Measurements from ENCODE around the gene GNG11. TPM values are rescaled to one million over a fixed set of nuclear protein-coding genes. Genes with fewer than 3 reads are reported as not detected.

Gene GNG11
- total RNA-seq, 1 donor from 2014 or later = 43.6 TPM

DNA sequence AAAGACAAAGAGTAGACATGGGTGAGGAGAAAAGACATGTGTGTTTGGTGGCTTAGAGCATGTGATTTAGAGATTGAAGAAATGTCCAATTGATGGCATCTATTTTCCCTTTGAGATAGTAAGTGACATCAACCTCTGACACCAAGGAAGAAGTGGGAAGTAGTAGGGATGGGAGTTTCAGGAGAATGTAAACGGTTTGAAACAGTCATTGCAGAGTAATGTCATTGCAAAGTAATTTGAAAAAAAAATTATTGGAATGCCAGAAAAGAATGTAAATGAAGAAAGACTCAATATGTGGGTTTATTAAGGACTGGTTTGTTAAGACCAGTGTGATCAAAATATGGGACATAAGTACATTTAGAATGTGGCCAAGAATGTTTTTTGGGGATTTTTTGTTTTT, 26.6 kb downstream of the GNG11 start:
- no peak overlapping the region for H3K4me3 ChIP-seq (ENCODE audit: low read depth, low read length)
- TF ChIP-seq, protein P1, sequence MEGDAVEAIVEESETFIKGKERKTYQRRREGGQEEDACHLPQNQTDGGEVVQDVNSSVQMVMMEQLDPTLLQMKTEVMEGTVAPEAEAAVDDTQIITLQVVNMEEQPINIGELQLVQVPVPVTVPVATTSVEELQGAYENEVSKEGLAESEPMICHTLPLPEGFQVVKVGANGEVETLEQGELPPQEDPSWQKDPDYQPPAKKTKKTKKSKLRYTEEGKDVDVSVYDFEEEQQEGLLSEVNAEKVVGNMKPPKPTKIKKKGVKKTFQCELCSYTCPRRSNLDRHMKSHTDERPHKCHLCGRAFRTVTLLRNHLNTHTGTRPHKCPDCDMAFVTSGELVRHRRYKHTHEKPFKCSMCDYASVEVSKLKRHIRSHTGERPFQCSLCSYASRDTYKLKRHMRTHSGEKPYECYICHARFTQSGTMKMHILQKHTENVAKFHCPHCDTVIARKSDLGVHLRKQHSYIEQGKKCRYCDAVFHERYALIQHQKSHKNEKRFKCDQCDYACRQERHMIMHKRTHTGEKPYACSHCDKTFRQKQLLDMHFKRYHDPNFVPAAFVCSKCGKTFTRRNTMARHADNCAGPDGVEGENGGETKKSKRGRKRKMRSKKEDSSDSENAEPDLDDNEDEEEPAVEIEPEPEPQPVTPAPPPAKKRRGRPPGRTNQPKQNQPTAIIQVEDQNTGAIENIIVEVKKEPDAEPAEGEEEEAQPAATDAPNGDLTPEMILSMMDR (conservative IDR thresholded peaks at IDR 0.05; ENCODE audit: low read depth, low read length) = no peak
- DNase-seq (ENCODE audit: low read depth) = no peak

DNA sequence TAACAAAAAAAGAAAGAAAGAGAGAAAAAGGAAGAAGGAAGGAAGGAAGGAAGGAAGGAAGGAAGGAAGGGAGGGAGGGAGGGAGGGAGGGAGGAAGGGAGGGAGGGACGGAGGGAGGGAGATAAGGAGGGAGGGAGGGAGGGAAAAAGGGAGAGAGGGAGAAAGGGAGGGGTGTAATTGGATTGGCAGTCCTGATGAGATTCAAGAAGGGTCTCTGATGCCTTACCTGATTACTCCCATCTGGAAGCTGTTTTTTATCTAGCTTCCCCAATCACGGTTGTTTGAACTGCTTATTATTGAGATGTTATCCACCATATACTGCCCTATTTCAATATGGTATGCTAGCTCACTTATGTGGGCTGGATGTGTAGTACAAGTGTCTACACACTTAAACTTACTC, 27.3 kb downstream of the GNG11 start:
- H3K4me3 ChIP-seq (ENCODE audit: low read depth, low read length) = no peak overlapping the region
- DNase-seq (ENCODE audit: low read depth) = no peak
- TF ChIP-seq, protein P1 (conservative IDR thresholded peaks at IDR 0.05; ENCODE audit: low read depth, low read length) = no peak

DNA sequence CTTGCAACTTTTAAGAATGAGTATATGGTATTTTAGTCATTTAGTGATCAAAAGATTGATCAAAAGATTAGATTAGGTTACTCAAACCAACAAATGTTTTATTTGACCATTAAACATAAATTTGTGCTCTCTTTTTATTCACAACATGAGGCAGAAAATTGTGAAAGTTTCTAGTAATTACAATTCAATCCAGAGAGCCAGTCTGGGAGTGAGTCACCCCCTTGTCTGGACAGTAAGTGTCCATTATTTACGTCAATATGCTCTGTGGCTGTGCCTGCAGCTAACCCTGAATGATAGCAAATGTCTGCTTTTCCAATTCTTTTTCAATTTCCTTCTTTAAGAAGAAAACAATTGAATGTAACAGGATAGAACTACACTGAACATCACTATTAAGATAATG, 27.9 kb downstream of the GNG11 start:
- no peak for DNase-seq (ENCODE audit: low read depth)
- no peak overlapping the region for H3K4me3 ChIP-seq (ENCODE audit: low read depth, low read length)
- TF ChIP-seq, protein P1 (conservative IDR thresholded peaks at IDR 0.05; ENCODE audit: low read depth, low read length) = no peak

- no peak overlapping the region for H3K4me3 ChIP-seq (ENCODE audit: low read depth, low read length)
- TF ChIP-seq, protein P1 (conservative IDR thresholded peaks at IDR 0.05; ENCODE audit: low read depth, low read length) = no peak
- no peak for DNase-seq (ENCODE audit: low read depth)
These were observed 33.8 kb downstream of the GNG11 start for GRCh38 chr7:93955304-93955703.

GRCh38 chr7:93957767-93958166, 36.2 kb downstream of the GNG11 start:
- no peak for DNase-seq (ENCODE audit: low read depth)
- TF ChIP-seq, protein P1 (conservative IDR thresholded peaks at IDR 0.05; ENCODE audit: low read depth, low read length) = no peak
- H3K4me3 ChIP-seq (ENCODE audit: low read depth, low read length) = no peak overlapping the region

GRCh38 chr7:93958216-93958615, 36.7 kb downstream of the GNG11 start:
- DNase-seq (ENCODE audit: low read depth) = no peak
- H3K4me3 ChIP-seq (ENCODE audit: low read depth, low read length) = no peak overlapping the region
- TF ChIP-seq, protein P1 (conservative IDR thresholded peaks at IDR 0.05; ENCODE audit: low read depth, low read length) = no peak

- H3K4me3 ChIP-seq (ENCODE audit: low read depth, low read length) = no peak overlapping the region
- DNase-seq (ENCODE audit: low read depth) = no peak
- TF ChIP-seq, protein P1 (conservative IDR thresholded peaks at IDR 0.05; ENCODE audit: low read depth, low read length) = no peak
These were observed 37.1 kb downstream of the GNG11 start for GRCh38 chr7:93958651-93959050.
